Keratinocyte (primary cell): Measurements from ENCODE around the gene TFDP2. TPM values are rescaled to one million over a fixed set of nuclear protein-coding genes. Genes with fewer than 3 reads are reported as not detected.

ENCODE experiments used
- DNase-seq: peaks from one replicate; pipeline ENCODE4 v3.0.0-alpha.2; 2011; ENCODE audit warnings: low read depth, missing footprints, low spot score
- FAIRE-seq: peaks from 2 replicates; lab custom pipeline; 2011; peaks lifted over from hg19 to GRCh38; lab: Jason Lieb, UNC
- H2AFZ ChIP-seq: 2 replicates; pipeline ENCODE4 v1.6.0; 2012; ENCODE audit warnings: low read length, control low read depth, inconsistent platforms; ENCODE audit not compliant: control insufficient read depth
- H3K27ac ChIP-seq: 2 replicates; pipeline ENCODE4 v1.5.1; 2011; ENCODE audit warnings: low read length; ENCODE audit not compliant: control insufficient read depth, insufficient read depth
- H3K27me3 ChIP-seq: 3 replicates; pipeline ENCODE4 v1.6.0; 2011; ENCODE audit warnings: low read length; ENCODE audit not compliant: control insufficient read depth, insufficient read depth; ENCODE audit errors: extremely low read depth
- H3K36me3 ChIP-seq, 2 experiments: 2 replicates in 1 of 2; 3 replicates in 1 of 2; pipeline ENCODE4 v1.5.1; 2011; ENCODE audit warnings: low read length in 2 of 2, mild to moderate bottlenecking in 1 of 2; ENCODE audit not compliant: control insufficient read depth in 2 of 2, insufficient read depth in 2 of 2; ENCODE audit errors: extremely low read depth in 1 of 2
- H3K4me1 ChIP-seq: 3 replicates; pipeline ENCODE4 v1.5.1; 2011; ENCODE audit warnings: low read length; ENCODE audit not compliant: control insufficient read depth, insufficient read depth; ENCODE audit errors: extremely low read depth
- H3K4me2 ChIP-seq: 3 replicates; pipeline ENCODE4 v1.6.0; 2011; ENCODE audit warnings: low read depth, low read length; ENCODE audit not compliant: control insufficient read depth, insufficient read depth; ENCODE audit errors: extremely low read depth
- H3K4me3 ChIP-seq, 3 experiments: fragments of 200-600 bp in 1 of 3; sonication (generic) in 1 of 3; 2 replicates in 2 of 3; 3 replicates in 1 of 3; pipeline ENCODE4 v1.5.1; 2011 to 2016; ENCODE audit warnings: low read length in 3 of 3, mild to moderate bottlenecking in 3 of 3, control low read depth in 2 of 3, inconsistent platforms in 1 of 3, low read depth in 1 of 3, mixed read lengths in 1 of 3, mixed run types in 1 of 3, moderate library complexity in 1 of 3; ENCODE audit not compliant: control insufficient read depth in 2 of 3, insufficient read depth in 2 of 3; ENCODE audit errors: extremely low read depth in 1 of 3
- H3K79me2 ChIP-seq: 2 replicates; pipeline ENCODE4 v1.6.0; 2012; ENCODE audit warnings: low read length; ENCODE audit not compliant: control insufficient read depth, insufficient read depth
- H3K9ac ChIP-seq: 3 replicates; pipeline ENCODE4 v1.6.0; 2011; ENCODE audit warnings: low read length; ENCODE audit not compliant: control insufficient read depth, insufficient read depth; ENCODE audit errors: extremely low read depth
- H3K9me1 ChIP-seq: 3 replicates; pipeline ENCODE4 v1.6.0; 2011; ENCODE audit warnings: low read length; ENCODE audit not compliant: control insufficient read depth, insufficient read depth; ENCODE audit errors: extremely low read depth
- H3K9me3 ChIP-seq: 2 replicates; pipeline ENCODE4 v1.5.1; 2012; ENCODE audit warnings: low read depth, low read length; ENCODE audit not compliant: control insufficient read depth
- H4K20me1 ChIP-seq: 3 replicates; pipeline ENCODE4 v1.6.0; 2011; ENCODE audit warnings: low read length; ENCODE audit not compliant: control insufficient read depth, insufficient read depth; ENCODE audit errors: extremely low read depth
- EZH2 ChIP-seq: IDR thresholded peaks from one replicate; pipeline ENCODE4 v1.6.1; 2012; ENCODE audit warnings: inconsistent platforms, mild to moderate bottlenecking, low read length, moderate library complexity
- dilution Hi-C: fragments of 300-500 bp; cut with MboI; formaldehyde crosslinking; loops from one replicate; pipeline ENCODE4 v1.7.0; 2020; ENCODE audit warnings: low sequenced_read_pairs; ENCODE audit not compliant: extremely low pct_ligation_motif_present
- polyA plus RNA-seq, 5 experiments: library from polyadenylated mRNA; depleted of rRNA in 3 of 5; stranded (reverse) in 3 of 5; stranded (forward) in 1 of 5; unstranded in 1 of 5; fragments of >200 nt; gene quantifications; 1 replicate in 1 of 5; 2 replicates in 3 of 5; 3 replicates in 1 of 5; pipeline versions ENCODE4 v1.2.1 to v1.2.3, GENCODE V29; 2011 to 2012; ENCODE audit warnings: missing spikeins in 2 of 5, low read depth in 1 of 5, low replicate concordance in 1 of 5
- TF ChIP-seq, protein P1 (sequence below), 3 experiments: IDR thresholded peaks in 1 of 3; conservative IDR thresholded peaks in 1 of 3; optimal IDR thresholded peaks in 1 of 3; 2 replicates in 2 of 3; 3 replicates in 1 of 3; pipeline versions ENCODE3 to v1.5.1; 2011; ENCODE audit warnings: low read length in 3 of 3, mild to moderate bottlenecking in 3 of 3, moderate library complexity in 2 of 3, control low read depth in 1 of 3, inconsistent platforms in 1 of 3; ENCODE audit not compliant: insufficient read depth in 2 of 3; ENCODE audit errors: extremely low read depth in 1 of 3

The TFDP2 gene
- polyA plus RNA-seq, 1 donor (not counting 4 experiments of a cell fraction or from before 2014, with no cell fraction given) = 40.6 TPM

DNA sequence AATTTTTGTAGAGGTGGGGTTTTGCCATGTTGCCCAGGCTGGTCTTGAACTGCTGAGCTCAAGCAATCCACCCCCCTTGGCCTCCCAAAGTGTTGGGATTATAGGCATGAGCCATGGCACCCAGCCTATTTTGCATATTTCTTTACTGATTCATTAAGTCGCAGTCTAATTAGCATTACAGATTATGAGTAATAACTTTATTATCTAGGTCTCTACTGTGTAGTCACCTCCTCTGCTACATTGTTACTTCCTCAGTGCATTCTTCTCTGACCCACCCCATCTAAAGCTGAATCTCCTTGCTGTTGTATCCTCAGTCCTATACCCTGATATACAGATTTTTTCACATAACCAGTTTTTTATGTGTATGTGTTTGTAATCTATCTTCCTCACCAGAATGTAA lies 61.7 kb downstream of the TFDP2 start:
- FAIRE-seq (peak; percentile 75), DNase-seq (peak; percentile 73)
- dilution Hi-C loops = no loop called here
- H3K79me2 ChIP-seq = no peaks in the 10 kb centered on the region
- H3K27ac ChIP-seq = peak overlapping the region; percentile 33
- no peak overlapping the region for H3K4me2 ChIP-seq
- no peaks in the 10 kb centered on the region for H3K9me3 ChIP-seq
- TF ChIP-seq, protein P1, sequence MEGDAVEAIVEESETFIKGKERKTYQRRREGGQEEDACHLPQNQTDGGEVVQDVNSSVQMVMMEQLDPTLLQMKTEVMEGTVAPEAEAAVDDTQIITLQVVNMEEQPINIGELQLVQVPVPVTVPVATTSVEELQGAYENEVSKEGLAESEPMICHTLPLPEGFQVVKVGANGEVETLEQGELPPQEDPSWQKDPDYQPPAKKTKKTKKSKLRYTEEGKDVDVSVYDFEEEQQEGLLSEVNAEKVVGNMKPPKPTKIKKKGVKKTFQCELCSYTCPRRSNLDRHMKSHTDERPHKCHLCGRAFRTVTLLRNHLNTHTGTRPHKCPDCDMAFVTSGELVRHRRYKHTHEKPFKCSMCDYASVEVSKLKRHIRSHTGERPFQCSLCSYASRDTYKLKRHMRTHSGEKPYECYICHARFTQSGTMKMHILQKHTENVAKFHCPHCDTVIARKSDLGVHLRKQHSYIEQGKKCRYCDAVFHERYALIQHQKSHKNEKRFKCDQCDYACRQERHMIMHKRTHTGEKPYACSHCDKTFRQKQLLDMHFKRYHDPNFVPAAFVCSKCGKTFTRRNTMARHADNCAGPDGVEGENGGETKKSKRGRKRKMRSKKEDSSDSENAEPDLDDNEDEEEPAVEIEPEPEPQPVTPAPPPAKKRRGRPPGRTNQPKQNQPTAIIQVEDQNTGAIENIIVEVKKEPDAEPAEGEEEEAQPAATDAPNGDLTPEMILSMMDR (optimal IDR thresholded peaks at IDR 0.05 in 1 of 3, IDR thresholded peaks at IDR 0.05 in 1 of 3, conservative IDR thresholded peaks at IDR 0.05 in 1 of 3; ENCODE audit: extremely low read depth in 1 of 3, insufficient read depth in 2 of 3, low read length in 3 of 3) = no peak
- TF ChIP-seq EZH2 = no peak
- H3K9ac ChIP-seq = no peak overlapping the region
- no peaks in the 10 kb centered on the region for H3K9me1 ChIP-seq
- H3K36me3 ChIP-seq = no peaks in the 10 kb centered on the region
- H4K20me1 ChIP-seq = no peaks in the 10 kb centered on the region
- peaks cover 16% of the 10 kb centered on the region for H3K4me1 ChIP-seq
- H3K4me3 ChIP-seq = no peak overlapping the region
- no peak overlapping the region for H2AFZ ChIP-seq
- H3K27me3 ChIP-seq = no peaks in the 10 kb centered on the region

DNA sequence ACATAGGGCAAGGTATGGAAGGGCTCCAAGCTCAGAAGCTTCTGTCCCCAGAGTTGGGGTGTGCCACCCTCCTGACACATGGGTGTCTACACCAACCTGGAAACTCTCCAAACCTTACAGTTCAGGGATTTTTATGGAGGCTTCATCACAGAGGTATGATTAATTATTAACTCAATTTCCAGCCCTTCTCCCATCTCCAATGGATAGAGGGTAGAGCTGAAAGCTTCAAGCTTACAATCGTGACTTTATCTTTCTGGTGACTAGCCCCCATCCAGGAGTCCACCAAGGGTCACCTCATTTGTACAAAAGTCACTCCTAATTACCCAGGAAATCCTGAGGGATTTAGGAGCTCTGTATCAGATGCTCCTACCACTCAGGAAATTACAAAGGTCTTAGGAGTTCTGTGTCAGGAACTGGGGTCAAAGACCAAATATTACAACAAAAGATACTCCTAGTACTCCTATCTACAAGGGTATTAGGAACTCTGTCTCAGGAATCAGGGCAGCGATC lies 62.7 kb downstream of the TFDP2 start:
- TF ChIP-seq, protein P1 (optimal IDR thresholded peaks at IDR 0.05 in 1 of 3, IDR thresholded peaks at IDR 0.05 in 1 of 3, conservative IDR thresholded peaks at IDR 0.05 in 1 of 3; ENCODE audit: extremely low read depth in 1 of 3, insufficient read depth in 2 of 3, low read length in 3 of 3) = no peak
- TF ChIP-seq EZH2 = no peak
- no peak overlapping the region for H3K4me3 ChIP-seq
- H2AFZ ChIP-seq = no peak overlapping the region
- no peaks in the 10 kb centered on the region for H3K36me3 ChIP-seq
- H3K27ac ChIP-seq = no peak overlapping the region
- dilution Hi-C loops = no loop called here
- H4K20me1 ChIP-seq = no peaks in the 10 kb centered on the region
- no peak overlapping the region for H3K9ac ChIP-seq
- H3K79me2 ChIP-seq = no peaks in the 10 kb centered on the region
- no peaks in the 10 kb centered on the region for H3K9me3 ChIP-seq
- H3K9me1 ChIP-seq = no peaks in the 10 kb centered on the region
- no peak for FAIRE-seq
- peaks cover 16% of the 10 kb centered on the region for H3K4me1 ChIP-seq
- H3K4me2 ChIP-seq = no peak overlapping the region
- H3K27me3 ChIP-seq = no peaks in the 10 kb centered on the region
- DNase-seq = no peak
